ENCODE data around the gene PDE4D.
"Not testable (repeated sequence)": the region's sequence is repeated elsewhere in the genome, so short reads cannot be mapped to it uniquely, and the experiment has no call there.

Gene PDE4D

GRCh38 chr5:59693492-59694309 is 199.8 kb downstream of the PDE4D start:
- DNase-seq, result no peak

GRCh38 chr5:59685793-59686192 is 207.7 kb downstream of the PDE4D start:
- no peak for DNase-seq

DNA sequence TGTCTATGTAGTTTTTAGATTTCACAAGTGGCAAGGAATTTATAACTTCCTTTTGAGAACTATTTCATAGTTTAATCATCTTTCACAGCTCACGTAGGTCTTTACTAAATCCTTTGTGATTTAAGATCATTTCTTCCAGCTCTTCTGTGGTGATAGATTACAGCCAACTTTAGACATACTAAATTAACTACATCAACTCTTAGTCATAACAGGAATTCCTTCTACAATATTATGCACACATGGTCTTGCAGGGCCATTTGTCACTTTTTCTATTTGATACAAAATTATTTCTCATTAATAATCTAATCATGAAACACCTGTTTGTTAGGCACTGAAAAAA is 208.4 kb downstream of the PDE4D start:
- no peak for DNase-seq

DNA sequence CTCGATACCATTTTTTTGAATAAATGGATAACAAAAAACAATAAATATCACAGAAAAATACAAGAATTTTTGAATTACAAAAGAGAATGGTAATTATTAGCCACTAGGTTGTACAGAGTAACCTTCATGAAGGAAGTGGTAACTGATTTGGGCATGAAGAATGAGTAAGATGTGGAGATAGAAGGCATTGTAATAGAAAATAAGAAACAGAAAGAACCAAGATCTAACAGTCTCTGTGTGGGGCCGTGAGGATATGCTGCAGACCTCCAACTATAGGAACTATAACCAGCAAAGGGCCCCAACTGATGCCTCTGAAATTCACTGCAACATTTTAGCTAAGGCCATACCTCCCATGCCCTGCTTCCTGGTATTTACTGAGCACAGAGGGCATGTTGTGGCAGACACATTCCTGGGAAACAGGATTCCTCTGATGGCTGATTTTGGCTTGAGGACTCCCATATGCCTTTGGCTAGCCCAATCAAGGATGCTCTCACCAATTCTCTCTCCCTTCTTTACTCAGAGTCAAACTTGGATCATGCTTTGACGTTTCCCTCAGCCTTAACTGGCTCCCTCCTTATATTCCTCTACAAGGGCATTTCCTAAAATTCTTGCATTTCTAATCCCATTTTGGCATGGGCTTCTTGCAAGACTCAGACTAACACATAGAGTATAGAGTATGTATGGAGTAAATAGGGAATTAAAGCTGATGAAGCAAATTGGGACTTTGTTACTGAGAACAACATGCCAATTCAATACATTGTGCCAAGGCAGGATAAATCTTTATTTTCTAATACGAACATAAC is 208.9 kb downstream of the PDE4D start:
- DNase-seq, result no peak

- DNase-seq, result no peak
Observed at GRCh38 chr5:59683311-59683710, 210.2 kb downstream of the PDE4D start.

GRCh38 chr5:59682542-59682941 is 211.0 kb downstream of the PDE4D start:
- DNase-seq, result no peak

GRCh38 chr5:59678943-59679342 is 214.6 kb downstream of the PDE4D start:
- no peak for DNase-seq

DNA sequence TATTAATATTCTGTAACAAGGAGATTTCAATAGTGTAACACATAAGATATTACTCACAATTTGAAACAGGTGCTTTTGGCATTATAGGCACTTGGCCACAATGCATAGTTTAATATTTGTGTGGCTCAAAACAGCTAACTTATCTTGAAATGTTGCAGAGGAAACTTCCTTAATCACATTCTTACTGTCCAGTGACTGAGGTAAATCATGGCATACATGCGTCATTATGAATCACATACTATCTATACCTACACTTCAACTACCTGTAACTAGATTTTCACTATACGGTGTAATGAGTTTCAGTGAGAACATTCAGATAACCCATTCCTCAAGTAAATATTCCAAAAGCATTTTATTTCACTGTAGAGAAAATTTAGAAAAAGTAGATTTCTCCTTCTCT is 218.8 kb downstream of the PDE4D start:
- no peak for DNase-seq

- no peak for DNase-seq
Observed at GRCh38 chr5:59673438-59674058, 220.0 kb downstream of the PDE4D start.

DNA sequence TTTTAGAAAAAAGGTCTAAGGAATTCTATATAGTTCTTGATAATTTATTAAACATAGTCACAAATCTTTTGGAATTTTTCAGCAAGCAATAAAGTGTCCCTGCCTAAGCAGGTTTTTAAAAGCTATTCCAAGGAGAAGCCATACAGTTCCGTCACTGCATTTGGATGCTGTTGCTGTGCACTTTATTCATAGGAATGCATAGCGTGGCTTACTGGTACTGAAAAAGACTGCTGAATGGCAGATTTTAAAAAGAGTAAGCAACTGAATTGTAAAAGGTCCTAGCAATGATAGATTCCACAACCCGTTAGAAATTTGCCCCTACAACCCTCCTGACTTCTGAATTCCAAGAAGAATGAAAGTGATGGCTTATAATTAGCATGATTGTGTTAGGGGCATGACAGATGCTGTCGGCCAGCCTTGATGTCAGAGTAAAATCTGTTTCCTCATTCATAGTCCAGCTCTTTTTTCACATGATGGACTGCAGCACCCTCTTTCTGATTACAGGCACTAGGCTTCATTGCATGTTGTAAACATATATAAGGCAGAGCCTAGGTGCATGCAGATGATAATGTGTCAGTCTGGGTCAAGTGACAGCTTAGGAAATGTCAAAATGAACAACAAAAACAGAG is 227.0 kb downstream of the PDE4D start:
- no peak for DNase-seq

DNA sequence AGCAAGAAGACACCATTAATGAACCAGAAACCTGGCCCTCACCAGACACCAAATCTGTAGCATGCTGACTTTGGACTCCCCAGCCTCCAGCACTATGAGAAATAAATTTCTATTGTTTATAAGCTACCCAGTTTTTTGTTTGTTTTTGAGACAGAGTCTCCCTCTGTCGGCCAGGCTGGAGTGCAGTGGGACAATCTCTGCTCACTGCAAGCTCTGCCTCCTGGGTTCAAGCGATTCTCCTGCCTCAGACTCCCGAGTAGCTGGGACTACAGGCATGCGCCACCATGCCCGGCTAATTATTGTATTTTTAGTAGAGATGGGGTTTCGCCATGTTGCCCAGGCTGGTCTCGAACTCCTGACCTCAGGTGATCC is 227.7 kb downstream of the PDE4D start:
- not testable (repeated sequence) for DNase-seq

DNA sequence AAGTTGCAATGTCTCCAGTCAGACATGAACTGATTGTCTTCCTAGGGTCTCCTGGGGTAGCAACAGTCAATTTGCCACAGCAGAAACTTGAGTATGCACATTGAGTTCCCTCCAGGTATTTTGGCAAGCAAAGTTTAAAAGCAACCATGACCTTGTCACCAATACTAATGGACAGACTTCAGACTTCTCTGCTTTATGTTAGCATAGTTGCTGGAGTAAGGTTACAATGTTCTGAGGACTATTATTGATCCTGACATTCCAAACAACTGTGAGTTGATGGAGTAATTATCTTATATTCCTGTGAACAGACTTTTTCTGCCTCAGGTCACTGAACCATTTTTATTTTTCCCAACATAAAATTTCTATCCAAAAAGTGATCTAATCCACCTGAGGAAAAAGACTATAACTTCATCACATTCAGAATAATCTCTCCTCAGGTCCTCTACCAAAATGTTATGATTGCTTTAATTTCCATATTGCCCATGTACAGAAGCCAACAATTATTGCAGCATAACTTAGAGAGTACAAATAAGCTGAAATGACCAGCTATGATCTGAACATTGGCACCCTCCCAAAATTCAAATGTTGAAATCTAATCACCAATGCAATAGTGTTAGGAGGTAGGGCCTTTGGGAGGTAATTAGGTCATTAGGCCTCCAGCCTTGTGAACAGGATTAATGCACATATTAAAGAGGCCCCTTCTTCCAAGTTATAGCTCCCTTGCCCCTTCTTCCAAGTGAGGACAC is 228.3 kb downstream of the PDE4D start:
- DNase-seq, result no peak

DNA sequence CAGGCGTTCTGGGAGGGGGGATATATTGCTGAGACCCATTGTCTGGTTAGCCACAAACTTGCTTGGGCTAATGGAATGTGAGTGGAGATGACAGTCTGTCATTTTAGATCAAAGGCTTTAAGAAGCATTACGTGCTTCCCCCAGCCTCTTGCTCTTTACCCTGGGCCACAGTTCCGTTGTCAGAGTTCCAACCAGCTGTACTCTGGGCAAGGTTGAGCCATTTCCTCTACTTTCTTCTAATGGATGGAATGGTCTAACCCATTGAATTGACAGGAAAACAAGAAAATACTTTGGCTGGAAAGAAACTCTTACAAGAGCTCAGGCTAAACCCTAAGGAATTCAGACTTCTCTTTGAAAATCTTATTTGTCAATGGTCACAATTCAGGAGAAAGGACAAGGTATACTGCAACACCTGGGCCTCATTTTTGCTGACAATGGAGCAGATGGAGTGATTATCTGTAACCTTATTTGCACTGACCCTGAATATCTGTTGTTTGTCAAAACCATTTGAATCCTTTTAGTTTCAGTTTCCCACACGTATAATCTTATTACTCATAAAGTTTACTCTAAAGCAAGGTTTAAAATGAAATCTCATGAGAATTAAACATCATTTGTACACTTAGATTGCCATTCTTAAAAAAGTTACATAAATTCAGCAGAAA is 231.4 kb downstream of the PDE4D start:
- DNase-seq, result no peak

DNA sequence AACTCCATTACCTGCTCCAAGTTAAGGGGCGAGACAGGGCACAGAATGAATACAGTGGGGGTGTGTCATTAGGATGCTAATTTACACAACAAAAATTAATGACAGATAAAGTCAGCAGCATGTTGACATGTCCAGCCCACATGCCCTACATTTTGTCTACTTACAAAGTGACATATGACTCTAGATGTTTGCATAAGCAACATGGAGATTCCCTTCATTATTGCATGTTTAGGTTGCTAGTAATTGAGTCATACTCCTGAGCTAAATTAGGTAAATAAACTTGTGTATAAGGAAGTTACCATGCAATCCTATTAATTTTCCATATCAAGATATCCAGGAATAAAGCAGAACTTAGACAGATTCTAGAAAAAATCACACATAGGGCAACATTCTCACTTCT is 232.2 kb downstream of the PDE4D start:
- no peak for DNase-seq

- DNase-seq, result no peak
Observed at GRCh38 chr5:59660737-59661136, 232.8 kb downstream of the PDE4D start.

DNA sequence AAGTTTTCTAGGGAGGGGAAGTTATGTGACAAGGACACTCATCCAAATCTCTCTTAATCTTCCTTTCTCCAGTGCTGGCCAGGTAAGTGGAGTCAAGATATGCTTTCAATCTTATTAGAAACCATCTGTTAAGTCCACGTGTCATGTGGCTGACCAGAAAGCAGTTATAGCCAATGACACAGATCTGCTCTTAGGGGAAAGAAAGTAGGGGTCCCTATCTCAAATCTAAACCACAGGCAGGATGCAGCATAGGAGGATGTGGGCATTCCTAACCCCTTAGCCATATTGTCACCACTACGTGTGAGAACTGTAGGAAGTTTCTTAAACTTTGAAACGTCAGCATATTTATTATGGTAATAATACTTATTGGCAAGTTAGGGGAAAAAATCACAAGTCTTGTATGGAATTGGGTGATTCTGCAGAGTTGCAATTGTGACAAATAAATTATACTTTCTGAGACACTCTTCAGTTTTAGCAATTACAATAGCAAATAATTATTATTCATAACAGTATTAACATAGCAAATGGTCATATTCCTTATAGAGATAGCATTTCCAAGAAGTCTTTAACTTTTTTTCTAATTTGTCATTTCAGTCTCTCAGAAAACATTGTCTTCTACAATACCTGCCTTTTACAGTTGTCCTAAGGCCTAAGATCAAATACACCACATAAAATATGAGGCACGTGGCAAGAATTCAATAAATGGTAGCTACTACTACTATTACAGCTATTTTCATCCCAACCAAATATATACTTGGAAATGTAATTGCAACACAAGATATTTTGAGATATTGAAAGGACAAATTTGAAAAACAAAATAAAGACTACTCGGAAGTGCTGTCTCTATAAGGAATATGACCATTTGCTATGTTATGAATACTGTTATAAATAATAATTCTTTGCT is 236.9 kb downstream of the PDE4D start:
- no peak for DNase-seq

DNA sequence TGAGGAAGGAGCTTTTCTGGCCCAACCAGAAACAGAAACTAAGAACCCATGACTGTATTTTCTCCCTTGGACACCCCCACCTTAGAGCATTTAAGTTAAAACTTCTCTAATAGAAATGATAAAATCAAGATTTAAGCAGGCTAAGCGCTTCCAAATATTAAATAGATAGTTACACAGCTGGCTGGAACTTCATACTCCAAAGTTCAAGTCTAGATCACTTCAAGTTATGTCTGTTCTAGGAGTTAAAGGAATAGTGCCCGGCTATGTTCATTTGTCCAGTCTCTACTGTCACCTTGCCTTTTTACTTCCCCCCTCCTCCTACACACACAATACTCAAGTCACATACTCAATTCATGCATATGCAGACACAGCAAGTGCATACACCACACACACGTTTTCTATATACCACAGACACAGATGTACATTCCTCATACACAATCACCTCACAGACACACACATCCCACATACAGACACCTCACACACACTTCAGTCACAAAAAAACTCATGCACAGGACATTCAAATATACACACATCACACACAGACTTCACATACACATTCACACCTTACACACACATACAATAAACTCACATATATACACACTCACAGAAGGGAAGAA is 237.7 kb downstream of the PDE4D start:
- no peak for DNase-seq

- DNase-seq, result no peak
Observed at GRCh38 chr5:59654691-59655090, 238.8 kb downstream of the PDE4D start.

GRCh38 chr5:59652449-59652848 is 241.1 kb downstream of the PDE4D start:
- no peak for DNase-seq

All from activated T-cell treated with anti-CD3 and anti-CD28 coated beads for 4 hours (primary cell).